Upper lobe of left lung (tissue), 4 donors: ENCODE results near the gene TCEA3.

Source experiments
- CTCF ChIP-seq, 6 experiments: fragments of 450-650 bp in 4 of 6; fragments of 200-600 bp in 2 of 6; sonication (generic) in 2 of 6; IDR thresholded peaks; one replicate each; pipeline ENCODE4 v1.5.1; 2016 to 2019; ENCODE audit warnings: antibody characterized with exemption in 6 of 6
- POLR2A ChIP-seq, 4 donors: fragments of 450-650 bp; IDR thresholded peaks; one replicate each; pipeline ENCODE4 v1.5.1; 2016 to 2017; ENCODE audit warnings: antibody characterized with exemption in 4 of 4, mild to moderate bottlenecking in 2 of 4
- POLR2AphosphoS5 ChIP-seq, 2 donors: sonication (generic); formaldehyde crosslinking; IDR thresholded peaks; one replicate each; pipeline ENCODE4 v1.5.1; 2017; ENCODE audit warnings: antibody characterized with exemption in 2 of 2

DNA sequence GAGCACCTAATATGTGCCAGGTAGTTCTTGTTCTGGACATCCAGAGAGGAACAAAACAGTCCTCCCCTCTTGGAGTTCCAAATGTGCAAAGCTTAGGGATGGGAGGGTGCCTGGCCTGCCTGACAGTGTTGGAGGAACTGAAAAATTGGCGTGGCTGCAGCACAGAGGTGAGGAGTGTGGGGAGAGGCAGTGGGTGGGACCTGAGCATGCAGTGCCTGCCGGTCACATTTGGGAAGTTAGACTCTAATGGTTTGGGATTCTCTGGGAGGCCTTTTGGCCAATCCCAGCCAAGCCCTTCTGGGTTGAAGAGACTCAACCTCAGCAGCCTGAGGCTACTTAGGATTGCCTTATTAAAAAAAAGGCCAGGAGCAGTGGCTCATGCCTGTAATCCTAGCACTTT, 2.3 kb upstream of the TCEA3 start:
- no peak for TF ChIP-seq POLR2A (IDR thresholded peaks at IDR 0.05)
- no peak for TF ChIP-seq CTCF (IDR thresholded peaks at IDR 0.05)
- TF ChIP-seq POLR2AphosphoS5 (IDR thresholded peaks at IDR 0.05): no peak
